ACHN (cell line): Measurements from ENCODE around the gene C16orf78.

Source experiments
- DNase-seq: peaks from one replicate; pipeline ENCODE4 v3.0.0-alpha.2; 2015
- in situ Hi-C: cut with HindIII; loops from 2 replicates; pipeline ENCODE4 v1.10.0; 2017; ENCODE audit warnings: low sequenced_read_pairs, low pct_ligation_motif_present, low pct_unique_long_range_greater_than_20kb

The C16orf78 gene

GRCh38 chr16:49376206-49376605, 2.6 kb downstream of the C16orf78 start:
- no peak for DNase-seq
- in situ Hi-C loops = no loop called here

- in situ Hi-C loops = no loop called here
Measured at GRCh38 chr16:49377196-49377755, 3.7 kb downstream of the C16orf78 start.

GRCh38 chr16:49378238-49378637, 4.6 kb downstream of the C16orf78 start:
- in situ Hi-C loops = no loop called here
- no peak for DNase-seq

More at GRCh38 chr16:49377196-49377755, 3.7 kb downstream of the C16orf78 start:
- DNase-seq = no peak

GRCh38 chr16:49378816-49379215, 5.2 kb downstream of the C16orf78 start:
- in situ Hi-C loops = no loop called here
- DNase-seq = no peak

- DNase-seq = peak; percentile 6
- in situ Hi-C loops = no loop called here
Measured at GRCh38 chr16:49382916-49383315, 9.3 kb downstream of the C16orf78 start.

GRCh38 chr16:49395021-49395420, 21.4 kb downstream of the C16orf78 start:
- in situ Hi-C loops = no loop called here
- no peak for DNase-seq

- in situ Hi-C loops = no loop called here
- no peak for DNase-seq
Measured at GRCh38 chr16:49396206-49396720, 22.7 kb downstream of the C16orf78 start.

GRCh38 chr16:49398761-49399160, 25.2 kb downstream of the C16orf78 start:
- DNase-seq = no peak
- in situ Hi-C loops = no loop called here

- no peak for DNase-seq
- in situ Hi-C loops = no loop called here
Measured at GRCh38 chr16:49399594-49400364, 26.2 kb downstream of the C16orf78 start.

GRCh38 chr16:49400611-49401010, 27.0 kb downstream of the C16orf78 start:
- in situ Hi-C loops = no loop called here

GRCh38 chr16:49405123-49405522, 31.5 kb downstream of the C16orf78 start:
- in situ Hi-C loops = no loop called here
- no peak for DNase-seq

More at GRCh38 chr16:49400611-49401010, 27.0 kb downstream of the C16orf78 start:
- DNase-seq = no peak

- in situ Hi-C loops = no loop called here
- DNase-seq = no peak
Measured at GRCh38 chr16:49405530-49405929, 31.9 kb downstream of the C16orf78 start.

GRCh38 chr16:49407873-49408550, 34.4 kb downstream of the C16orf78 start:
- DNase-seq = peak; percentile 80
- in situ Hi-C loops = no loop called here

- no peak for DNase-seq
- in situ Hi-C loops = no loop called here
Measured at GRCh38 chr16:49409121-49409520, 35.5 kb downstream of the C16orf78 start.

GRCh38 chr16:49410226-49410625, 36.6 kb downstream of the C16orf78 start:
- in situ Hi-C loops = no loop called here
- DNase-seq = no peak

- in situ Hi-C loops = no loop called here
Measured at GRCh38 chr16:49411121-49411970, 37.7 kb downstream of the C16orf78 start.

GRCh38 chr16:49414671-49415070, 41.1 kb downstream of the C16orf78 start:
- no peak for DNase-seq
- in situ Hi-C loops = no loop called here

More at GRCh38 chr16:49411121-49411970, 37.7 kb downstream of the C16orf78 start:
- no peak for DNase-seq

GRCh38 chr16:49415083-49415482, 41.5 kb downstream of the C16orf78 start:
- in situ Hi-C loops = no loop called here
- no peak for DNase-seq
